PFSK-1 (cell line): ENCODE results near the gene ATP11A.

Experiments
- POLR2AphosphoS5 ChIP-seq: IDR thresholded peaks from 2 replicates; pipeline ENCODE4 v1.6.1; 2012; ENCODE audit warnings: low read depth, mild to moderate bottlenecking, control low read depth, low read length, moderate library complexity
- SIN3A ChIP-seq: IDR thresholded peaks from 2 replicates; pipeline ENCODE4 v1.6.1; 2012; ENCODE audit warnings: mild to moderate bottlenecking, low read length, moderate library complexity, borderline replicate concordance; ENCODE audit not compliant: insufficient read depth
- TAF1 ChIP-seq: IDR thresholded peaks from 2 replicates; pipeline ENCODE4 v1.6.1; 2012; ENCODE audit warnings: low read length, control low read depth, borderline replicate concordance; ENCODE audit not compliant: insufficient read depth
- TF ChIP-seq, protein P1 (sequence below), 2 experiments: IDR thresholded peaks; 2 replicates each; pipeline versions ENCODE4 v1.6.1 to v1.8.0; 2011 to 2012; ENCODE audit warnings: low read depth in 2 of 2, low read length in 2 of 2, control low read depth in 1 of 2, inconsistent platforms in 1 of 2, mild to moderate bottlenecking in 1 of 2, moderate library complexity in 1 of 2; ENCODE audit not compliant: insufficient read depth in 1 of 2

DNA sequence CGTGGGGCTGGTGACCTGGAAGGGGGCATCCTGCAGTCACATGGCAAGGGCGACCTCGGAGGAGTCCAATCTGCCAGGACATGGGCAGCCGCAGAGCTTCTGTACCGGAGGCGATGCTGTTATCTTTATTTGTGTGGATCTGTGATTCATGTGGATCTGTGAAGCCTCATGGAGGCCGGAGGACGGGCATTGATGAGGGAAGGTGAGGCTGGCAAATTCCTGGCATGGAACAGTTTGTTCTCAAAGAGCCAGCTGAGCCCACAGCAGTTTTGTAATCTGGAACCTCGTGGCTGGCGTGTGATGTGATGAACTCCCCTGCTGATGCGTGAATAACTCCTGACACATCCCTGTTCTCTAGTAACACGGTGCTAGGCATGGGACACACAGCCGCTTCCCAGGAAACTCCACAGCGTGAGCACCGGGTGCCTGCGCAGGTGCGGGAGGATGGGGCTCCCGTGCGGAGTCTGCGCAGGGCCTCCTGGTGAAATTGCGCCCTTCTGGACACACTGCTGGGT lies 40.4 kb downstream of the ATP11A start:
- no peak for TF ChIP-seq POLR2AphosphoS5
- TF ChIP-seq, protein P1, sequence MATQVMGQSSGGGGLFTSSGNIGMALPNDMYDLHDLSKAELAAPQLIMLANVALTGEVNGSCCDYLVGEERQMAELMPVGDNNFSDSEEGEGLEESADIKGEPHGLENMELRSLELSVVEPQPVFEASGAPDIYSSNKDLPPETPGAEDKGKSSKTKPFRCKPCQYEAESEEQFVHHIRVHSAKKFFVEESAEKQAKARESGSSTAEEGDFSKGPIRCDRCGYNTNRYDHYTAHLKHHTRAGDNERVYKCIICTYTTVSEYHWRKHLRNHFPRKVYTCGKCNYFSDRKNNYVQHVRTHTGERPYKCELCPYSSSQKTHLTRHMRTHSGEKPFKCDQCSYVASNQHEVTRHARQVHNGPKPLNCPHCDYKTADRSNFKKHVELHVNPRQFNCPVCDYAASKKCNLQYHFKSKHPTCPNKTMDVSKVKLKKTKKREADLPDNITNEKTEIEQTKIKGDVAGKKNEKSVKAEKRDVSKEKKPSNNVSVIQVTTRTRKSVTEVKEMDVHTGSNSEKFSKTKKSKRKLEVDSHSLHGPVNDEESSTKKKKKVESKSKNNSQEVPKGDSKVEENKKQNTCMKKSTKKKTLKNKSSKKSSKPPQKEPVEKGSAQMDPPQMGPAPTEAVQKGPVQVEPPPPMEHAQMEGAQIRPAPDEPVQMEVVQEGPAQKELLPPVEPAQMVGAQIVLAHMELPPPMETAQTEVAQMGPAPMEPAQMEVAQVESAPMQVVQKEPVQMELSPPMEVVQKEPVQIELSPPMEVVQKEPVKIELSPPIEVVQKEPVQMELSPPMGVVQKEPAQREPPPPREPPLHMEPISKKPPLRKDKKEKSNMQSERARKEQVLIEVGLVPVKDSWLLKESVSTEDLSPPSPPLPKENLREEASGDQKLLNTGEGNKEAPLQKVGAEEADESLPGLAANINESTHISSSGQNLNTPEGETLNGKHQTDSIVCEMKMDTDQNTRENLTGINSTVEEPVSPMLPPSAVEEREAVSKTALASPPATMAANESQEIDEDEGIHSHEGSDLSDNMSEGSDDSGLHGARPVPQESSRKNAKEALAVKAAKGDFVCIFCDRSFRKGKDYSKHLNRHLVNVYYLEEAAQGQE (IDR thresholded peaks at IDR 0.05; ENCODE audit: insufficient read depth in 1 of 2, low read depth in 2 of 2, low read length in 2 of 2) = no peak
- no peak for TF ChIP-seq TAF1
- TF ChIP-seq SIN3A = no peak
